CD1c-positive myeloid dendritic cell (primary cell): ENCODE results near the gene MTA2.

ENCODE experiments used
- DNase-seq: peaks from one replicate; pipeline ENCODE4 v3.0.0-alpha.2; 2016; ENCODE audit errors: extremely low spot score

The MTA2 gene

GRCh38 chr11:62546929-62547625 is 54.6 kb downstream of the MTA2 start:
- DNase-seq, result no peak

- DNase-seq, result peak; percentile 87
These were observed 55.3 kb downstream of the MTA2 start, which contains the start of gene AHNAK for GRCh38 chr11:62546244-62546928. AHNAK (minus strand) TSS chr11:62546806; CDS start chr11:62536098, 10,708 bp downstream.

- peak; percentile 90 for DNase-seq
These were observed 56.0 kb downstream of the MTA2 start for GRCh38 chr11:62545437-62546243.

- peak; percentile 60 for DNase-seq
These were observed 56.9 kb downstream of the MTA2 start for GRCh38 chr11:62544581-62545436.

GRCh38 chr11:62543680-62544444 is 57.8 kb downstream of the MTA2 start:
- DNase-seq, result no peak
